RWPE2 (cell line): ENCODE data around the gene NADK2.
"Not testable (repeated sequence)": the region's sequence is repeated elsewhere in the genome, so short reads cannot be mapped to it uniquely, and the experiment has no call there.

Source experiments
- ATAC-seq: fragments of 200-7000 bp; cut with Tn5 transposase; 3 replicates; pipeline ENCODE4 v1.9.1; 2021; ENCODE audit warnings: low read depth
- DNase-seq: peaks from one replicate; pipeline ENCODE4 v3.0.0-alpha.2; 2020; ENCODE audit warnings: low spot score
- H3K27ac ChIP-seq: fragments of 450-650 bp; 2 replicates; pipeline ENCODE4 v1.5.1; 2017; ENCODE audit warnings: mild to moderate bottlenecking; ENCODE audit not compliant: poor library complexity, severe bottlenecking
- H3K27me3 ChIP-seq: fragments of 250-450 bp; sonication (Bioruptor Pico); 2 replicates; pipeline ENCODE4 v1.5.1; 2021; ENCODE audit warnings: mild to moderate bottlenecking, moderate library complexity; ENCODE audit not compliant: insufficient read depth, poor library complexity, severe bottlenecking
- H3K36me3 ChIP-seq: fragments of 250-450 bp; sonication (Bioruptor Pico); 2 replicates; pipeline ENCODE4 v1.5.1; 2020; ENCODE audit warnings: low read depth, mild to moderate bottlenecking, moderate library complexity
- H3K4me1 ChIP-seq: fragments of 250-450 bp; sonication (Bioruptor Pico); 2 replicates; pipeline ENCODE4 v1.5.1; 2021; ENCODE audit warnings: mild to moderate bottlenecking, moderate library complexity; ENCODE audit not compliant: insufficient read depth, poor library complexity, severe bottlenecking
- H3K4me3 ChIP-seq: fragments of 250-450 bp; sonication (Bioruptor Pico); 2 replicates; pipeline ENCODE4 v1.5.1; 2021; ENCODE audit warnings: mild to moderate bottlenecking, moderate library complexity; ENCODE audit not compliant: severe bottlenecking
- H3K9me3 ChIP-seq: fragments of 250-450 bp; sonication (Bioruptor Pico); 2 replicates; pipeline ENCODE4 v1.5.1; 2021; ENCODE audit warnings: mild to moderate bottlenecking, moderate library complexity; ENCODE audit not compliant: severe bottlenecking
- CTCF ChIP-seq: fragments of 450-650 bp; IDR thresholded peaks from one replicate; pipeline ENCODE4 v1.5.1; 2017; ENCODE audit warnings: mild to moderate bottlenecking, moderate library complexity; ENCODE audit not compliant: poor library complexity, severe bottlenecking

Gene NADK2

GRCh38 chr5:36241631-36242533, at the start of gene NADK2:
TSS of gene NADK2 (minus strand) at chr5:36241925. CDS start at chr5:36241798, 127 bp downstream.
- Histone ChIP-seq H3K4me3 (peak within 1 kb of the TSS; percentile 51), H3K9me3 (no peaks in the 10 kb centered on the region), H3K4me1 (peaks cover 25% of the 10 kb centered on the region), H3K27ac (peak within 1 kb of the TSS; percentile 69), H3K36me3 (no peaks in the 10 kb centered on the region), H3K27me3 (no peaks in the 10 kb centered on the region)
- TF ChIP-seq CTCF, result peak; percentile 87
- ATAC-seq, result peak; percentile 83
- peak; percentile 94 for DNase-seq

GRCh38 chr5:36285837-36286615, 44.3 kb upstream of the NADK2 start:
- no peak overlapping the region for H3K27ac ChIP-seq
- ATAC-seq (no peak), DNase-seq (no peak)
- no peaks in the 10 kb centered on the region for H3K4me1 ChIP-seq
- H3K36me3 ChIP-seq, result no peaks in the 10 kb centered on the region
- no peak overlapping the region for H3K4me3 ChIP-seq
- TF ChIP-seq CTCF, result no peak
- no peaks in the 10 kb centered on the region for H3K27me3 ChIP-seq
- peaks cover 2% of the 10 kb centered on the region for H3K9me3 ChIP-seq

- not testable (repeated sequence) for DNase-seq, H3K4me3 ChIP-seq, ATAC-seq, H3K4me1 ChIP-seq, H3K27me3 ChIP-seq, H3K27ac ChIP-seq, H3K36me3 ChIP-seq, H3K9me3 ChIP-seq
Observed at GRCh38 chr5:36283775-36284174, 42.0 kb upstream of the NADK2 start.

- Histone ChIP-seq H3K27ac (no peak overlapping the region), H3K4me1 (no peaks in the 10 kb centered on the region), H3K27me3 (no peaks in the 10 kb centered on the region), H3K4me3 (no peak overlapping the region), H3K9me3 (no peaks in the 10 kb centered on the region), H3K36me3 (no peaks in the 10 kb centered on the region)
- no peak for DNase-seq
- ATAC-seq, result no peak
- TF ChIP-seq CTCF, result no peak
Observed at GRCh38 chr5:36281626-36282025, 39.9 kb upstream of the NADK2 start.

- no peak for ATAC-seq
- Histone ChIP-seq H3K27ac (no peak overlapping the region), H3K4me3 (no peak overlapping the region), H3K4me1 (no peaks in the 10 kb centered on the region), H3K27me3 (no peaks in the 10 kb centered on the region), H3K36me3 (no peaks in the 10 kb centered on the region), H3K9me3 (no peaks in the 10 kb centered on the region)
- DNase-seq, result no peak
- TF ChIP-seq CTCF, result no peak
Observed at GRCh38 chr5:36279054-36279698, 37.5 kb upstream of the NADK2 start.
